GM12873 (cell line): ENCODE measurements around the gene TLE6.

Experiments used
- TF ChIP-seq, protein P1 (sequence below): IDR thresholded peaks from 2 replicates; pipeline ENCODE4 v1.5.1; 2012; ENCODE audit warnings: low read depth, mild to moderate bottlenecking, moderate library complexity, low read length, control low read depth; ENCODE audit not compliant: insufficient read depth; ENCODE audit errors: missing control alignments

The TLE6 gene

DNA sequence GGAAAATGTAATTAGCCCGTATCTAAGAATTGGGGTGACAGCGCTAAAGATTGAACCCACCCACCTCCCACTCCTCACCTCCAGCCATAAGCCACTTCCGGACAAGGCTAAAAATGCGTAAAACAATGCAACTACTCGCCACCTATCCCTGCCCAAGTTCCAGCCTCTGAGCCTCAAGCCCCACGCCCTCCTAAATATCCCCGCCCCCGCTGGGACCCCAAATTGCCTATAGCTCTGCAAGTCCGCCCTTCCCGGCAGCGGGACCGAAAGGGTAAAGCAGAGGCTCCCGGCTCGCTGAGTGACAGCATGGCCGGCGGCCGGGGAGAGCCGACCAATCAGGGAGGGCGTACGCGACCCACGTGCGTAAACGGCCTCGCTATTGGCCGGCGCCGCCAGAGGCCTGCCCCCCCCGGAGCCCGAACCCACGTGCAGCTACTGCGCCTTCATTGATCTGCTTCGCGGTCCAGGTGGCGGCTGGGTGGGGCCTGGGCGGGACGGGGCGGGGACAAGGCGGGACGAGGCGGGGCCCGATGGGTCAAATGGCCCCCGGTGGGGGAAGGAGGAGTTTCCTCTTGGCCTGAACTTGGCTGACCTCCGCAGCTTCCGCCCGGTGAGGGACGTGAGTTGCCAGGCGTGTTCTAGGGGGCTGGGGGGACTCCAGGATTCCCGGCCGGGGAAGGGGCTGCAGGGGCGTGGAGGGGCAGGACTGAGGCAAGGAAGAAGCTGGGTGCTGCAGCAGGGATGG is at the start of gene TLE6:
Gene TLE6, plus strand, starts transcription at position 564 of the 745 bp plus-strand sequence. CDS start 670 bp downstream, outside the sequence.
- TF ChIP-seq, protein P1, sequence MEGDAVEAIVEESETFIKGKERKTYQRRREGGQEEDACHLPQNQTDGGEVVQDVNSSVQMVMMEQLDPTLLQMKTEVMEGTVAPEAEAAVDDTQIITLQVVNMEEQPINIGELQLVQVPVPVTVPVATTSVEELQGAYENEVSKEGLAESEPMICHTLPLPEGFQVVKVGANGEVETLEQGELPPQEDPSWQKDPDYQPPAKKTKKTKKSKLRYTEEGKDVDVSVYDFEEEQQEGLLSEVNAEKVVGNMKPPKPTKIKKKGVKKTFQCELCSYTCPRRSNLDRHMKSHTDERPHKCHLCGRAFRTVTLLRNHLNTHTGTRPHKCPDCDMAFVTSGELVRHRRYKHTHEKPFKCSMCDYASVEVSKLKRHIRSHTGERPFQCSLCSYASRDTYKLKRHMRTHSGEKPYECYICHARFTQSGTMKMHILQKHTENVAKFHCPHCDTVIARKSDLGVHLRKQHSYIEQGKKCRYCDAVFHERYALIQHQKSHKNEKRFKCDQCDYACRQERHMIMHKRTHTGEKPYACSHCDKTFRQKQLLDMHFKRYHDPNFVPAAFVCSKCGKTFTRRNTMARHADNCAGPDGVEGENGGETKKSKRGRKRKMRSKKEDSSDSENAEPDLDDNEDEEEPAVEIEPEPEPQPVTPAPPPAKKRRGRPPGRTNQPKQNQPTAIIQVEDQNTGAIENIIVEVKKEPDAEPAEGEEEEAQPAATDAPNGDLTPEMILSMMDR: no peak

DNA sequence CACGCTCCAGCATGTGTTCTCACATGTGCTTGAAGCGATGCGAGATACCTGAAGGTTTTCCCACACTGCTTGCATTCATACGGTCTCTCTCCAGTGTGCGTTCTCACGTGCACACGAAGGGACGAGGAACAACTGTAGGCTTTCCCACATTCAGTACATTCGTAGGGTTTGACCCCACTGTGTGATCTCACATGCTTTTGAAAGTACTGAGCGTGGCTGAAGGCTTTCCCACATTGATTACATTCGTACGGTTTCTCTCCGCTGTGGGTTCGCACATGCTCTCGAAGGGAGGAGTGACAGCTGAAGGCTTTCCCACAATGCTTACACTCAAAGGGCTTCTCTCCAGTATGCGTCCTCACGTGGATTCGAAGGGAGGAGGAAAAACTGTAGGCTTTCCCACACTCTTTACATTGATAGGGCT is 43.9 kb upstream of the TLE6 start:
- TF ChIP-seq, protein P1: no peak

DNA sequence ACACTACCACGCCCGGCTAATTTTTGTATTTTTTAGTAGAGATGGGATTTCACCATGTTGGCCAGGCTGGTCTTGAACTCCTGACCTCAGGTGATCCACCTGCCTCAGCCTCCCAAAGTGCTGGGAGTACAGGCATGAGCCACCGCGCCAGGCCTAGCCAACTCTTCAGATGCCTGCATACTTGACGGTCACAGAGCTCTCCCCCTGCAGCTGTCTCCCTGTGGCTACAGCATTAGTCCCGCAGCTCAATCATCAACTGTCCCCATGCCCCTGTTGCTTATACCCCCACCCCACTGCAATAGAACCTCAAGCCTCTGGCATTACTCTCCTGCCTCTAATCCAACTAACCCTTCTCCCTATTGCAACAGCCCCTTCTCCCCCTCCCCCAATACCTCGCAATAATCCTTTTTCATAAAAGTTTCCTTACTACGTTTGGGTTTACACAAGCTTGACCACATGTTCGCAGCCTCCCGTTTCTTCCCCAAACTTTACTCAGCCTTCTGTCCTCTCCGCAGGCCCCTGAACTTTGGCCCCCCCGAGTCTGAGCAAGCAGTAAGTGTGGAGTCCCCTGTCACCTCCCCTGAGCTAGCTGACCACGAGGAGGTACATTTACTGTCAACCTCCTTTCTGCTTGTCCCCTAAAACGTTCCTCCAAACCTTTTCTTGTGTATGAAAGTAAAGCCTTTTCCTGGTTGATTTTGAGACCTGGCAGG is 34.3 kb upstream of the TLE6 start:
- TF ChIP-seq, protein P1: no peak

DNA sequence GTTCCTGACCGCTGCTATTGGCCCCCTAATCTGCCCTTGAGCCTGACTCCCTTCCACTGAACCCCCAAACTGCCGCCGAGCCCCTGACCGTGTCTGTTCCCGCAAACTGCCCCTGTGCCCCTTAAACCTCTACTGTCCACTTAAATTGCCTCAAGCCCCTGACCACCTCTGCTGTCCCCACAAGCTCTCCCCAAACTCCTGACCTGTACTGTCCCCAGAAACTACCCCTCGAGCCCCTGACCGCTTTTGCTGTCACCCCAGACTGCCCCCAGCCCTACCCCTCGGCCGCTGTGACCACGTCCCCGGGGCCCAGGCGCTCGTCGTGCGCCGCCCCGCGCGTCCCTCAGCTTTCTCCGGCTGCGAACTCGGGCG is 33.0 kb upstream of the TLE6 start:
- TF ChIP-seq, protein P1: no peak

DNA sequence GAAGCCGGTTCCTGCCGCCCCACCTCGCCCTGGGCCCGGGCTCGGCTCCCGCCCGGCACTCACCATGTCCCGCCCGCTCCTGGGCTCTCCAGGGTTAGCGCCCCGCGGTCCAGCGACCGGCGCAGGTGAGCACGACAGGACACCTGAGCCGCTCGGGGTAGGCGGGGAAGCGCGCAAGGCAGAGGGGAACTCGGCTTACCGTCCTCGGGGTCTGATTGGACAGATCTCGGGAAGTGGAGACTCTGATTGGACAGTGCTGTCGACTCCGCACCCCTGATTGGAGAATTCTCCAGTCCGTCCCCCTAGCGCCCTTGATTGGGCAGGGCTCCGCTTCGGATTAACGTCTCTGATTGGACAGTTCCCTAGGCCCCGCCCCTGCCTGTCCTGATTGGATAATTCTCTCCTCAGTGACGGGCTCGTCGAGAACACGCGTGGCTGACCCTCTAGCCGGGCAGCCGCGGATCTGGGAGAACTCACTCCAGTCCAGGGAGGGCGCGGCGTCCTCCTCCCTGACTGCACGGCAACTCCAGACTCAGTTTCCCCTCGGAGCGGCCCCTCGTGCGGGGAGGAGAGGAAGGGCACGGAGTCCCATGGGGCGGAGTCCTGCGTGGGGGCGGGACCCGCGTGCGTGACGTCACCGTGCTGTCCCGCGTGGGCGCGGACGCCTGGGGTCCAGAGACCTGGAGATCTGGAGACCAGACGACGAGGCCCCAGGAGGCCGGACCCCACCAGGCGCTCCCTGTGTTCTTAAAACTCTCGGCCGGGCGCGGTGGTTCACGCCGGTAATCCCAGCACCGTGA is 32.4 kb upstream of the TLE6 start, which contains the start of gene ZNF77:
Gene ZNF77, minus strand, starts transcription at position 197 of the 800 bp plus-strand sequence. Its CDS starts 131 bp downstream, at position 66.
- TF ChIP-seq, protein P1: no peak

DNA sequence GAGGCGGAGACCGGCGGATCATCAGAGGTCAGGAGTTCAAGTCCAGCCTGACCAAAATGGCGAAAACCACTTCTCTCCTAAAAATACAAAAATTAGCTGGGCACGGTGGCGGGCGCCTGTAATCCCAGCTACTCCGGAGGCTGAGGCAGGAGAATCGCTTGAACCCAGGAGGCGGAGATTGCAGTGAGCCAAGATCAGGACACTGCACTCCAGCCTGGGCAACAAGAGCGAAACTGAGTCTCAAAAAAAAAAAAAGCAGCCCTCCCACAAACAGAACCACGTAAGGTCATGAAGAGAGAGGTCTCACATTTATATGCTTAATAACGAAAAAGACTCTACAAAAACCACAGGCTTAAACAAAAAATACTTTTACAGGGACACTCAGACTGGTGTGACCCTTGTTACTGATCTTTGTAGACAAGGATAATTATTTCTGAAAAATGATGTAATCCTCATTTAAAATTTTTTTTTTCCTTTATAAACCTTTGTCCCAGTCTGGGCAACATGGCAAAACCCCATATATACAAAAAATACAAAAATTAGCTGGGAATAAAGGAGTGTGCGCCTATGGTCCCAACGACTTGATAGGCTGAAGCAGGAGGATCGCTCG is 31.7 kb upstream of the TLE6 start:
- TF ChIP-seq, protein P1: no peak
